Kidney (tissue), 14 donors: ENCODE data around the gene ERICH4. TPM values are rescaled to one million over a fixed set of nuclear protein-coding genes. Genes with fewer than 3 reads are reported as not detected.

ENCODE experiments used
- DNase-seq, 5 donors: peaks; one replicate each; pipeline ENCODE4 v3.0.0-alpha.2; 2013 to 2020
- FAIRE-seq: peaks from 2 replicates; lab custom pipeline; 2012; peaks lifted over from hg19 to GRCh38; lab: Jason Lieb, UNC
- H3K27ac ChIP-seq, 2 donors: one replicate each; pipeline ENCODE4 v1.7.0; 2013; ENCODE audit warnings: low read depth in 2 of 2, low read length in 2 of 2, inconsistent platforms in 1 of 2
- H3K27me3 ChIP-seq: one replicate; pipeline ENCODE4 v1.7.1; 2013; ENCODE audit warnings: low read length, inconsistent platforms; ENCODE audit not compliant: control insufficient read depth, insufficient read depth
- H3K36me3 ChIP-seq, 3 donors: one replicate each; pipeline versions ENCODE4 v1.7.0 to v1.7.1; 2013; ENCODE audit warnings: low read length in 3 of 3, control low read depth in 1 of 3, inconsistent platforms in 1 of 3; ENCODE audit not compliant: insufficient read depth in 3 of 3, control insufficient read depth in 2 of 3
- H3K4me1 ChIP-seq, 3 donors: one replicate each; pipeline versions ENCODE4 v1.7.0 to v1.7.1; 2013; ENCODE audit warnings: low read length in 3 of 3, inconsistent platforms in 1 of 3, low read depth in 1 of 3; ENCODE audit not compliant: control insufficient read depth in 2 of 3, insufficient read depth in 2 of 3
- H3K4me3 ChIP-seq, 3 donors: one replicate each; pipeline versions ENCODE4 v1.7.0 to v1.8.1; 2013; ENCODE audit warnings: low read length in 3 of 3, control low read depth in 1 of 3, inconsistent platforms in 1 of 3
- H3K9ac ChIP-seq, 3 donors: one replicate each; pipeline versions ENCODE4 v1.7.0 to v1.7.1; 2013; ENCODE audit warnings: low read length in 3 of 3, control low read depth in 1 of 3, inconsistent platforms in 1 of 3
- H3K9me3 ChIP-seq, 3 donors: one replicate each; pipeline versions ENCODE4 v1.7.0 to v1.7.1; 2013; ENCODE audit warnings: low read length in 3 of 3, control low read depth in 1 of 3, inconsistent platforms in 1 of 3; ENCODE audit not compliant: control insufficient read depth in 2 of 3, insufficient read depth in 1 of 3
- CTCF ChIP-seq: IDR thresholded peaks from 3 replicates; pipeline ENCODE4 v1.5.1; 2012; ENCODE audit warnings: mild to moderate bottlenecking, moderate library complexity, borderline replicate concordance; ENCODE audit not compliant: insufficient read depth; ENCODE audit errors: extremely low read depth
- intact Hi-C: fragments of 100-400 bp; cut with DNase I; formaldehyde crosslinking; loops from one replicate; pipeline ENCODE4 v1.11.1; 2022
- polyA plus RNA-seq: library from polyadenylated mRNA; stranded (reverse); fragments of 350-450 nt; fragmentation: Illumina TruSeq; extraction: RNeasy Lipid Tissue Mini Kit (QIAGEN cat#74804); gene quantifications from one replicate; pipeline ENCODE4 v1.2.3, GENCODE V29; 2014; ENCODE audit warnings: low read depth, low replicate concordance; ENCODE audit not compliant: insufficient read depth
- total RNA-seq: library from RNA; stranded (reverse); fragmentation: NEBNext Ultra II Directional; extraction: Animal tissue kit (Norgen Biotek cat#: 25700); gene quantifications from one replicate; pipeline ENCODE4 v1.2.1, GENCODE V29; 2021
- donor health status: control.
- donor health status: control.
- donor health status: control.
- donor health status: control.
- donor health status: control.
- donor health status: DM: yes; HTN: yes; CAD: no.
- donor health status: Normal renal cell carcinoma (clear cell type).

ERICH4 gene
- total and polyA plus RNA-seq, 2 donors from 2014 or later = 23.1 TPM; not detected in 1

- peak overlapping the region in 1 of 3 donors; percentile 100 for H3K4me3 ChIP-seq
- peak overlapping the region in 1 of 3 donors; percentile 22 for H3K9ac ChIP-seq
- H3K4me1 ChIP-seq = peaks cover 0 to 25% (median 7%) of the 10 kb centered on the region in 3 donors
- no peaks in the 10 kb centered on the region for H3K9me3 ChIP-seq
- H3K27me3 ChIP-seq = no peaks in the 10 kb centered on the region
- intact Hi-C loops = no loop called here
- H3K36me3 ChIP-seq = peaks cover 0 to 3% (median 0%) of the 10 kb centered on the region in 3 donors
- H3K27ac ChIP-seq = no peak overlapping the region
- TF ChIP-seq CTCF = no peak
- DNase-seq (no peak), FAIRE-seq (no peak)
These were observed 43.9 kb upstream of the ERICH4 start for GRCh38 chr19:41399091-41399490.

DNA sequence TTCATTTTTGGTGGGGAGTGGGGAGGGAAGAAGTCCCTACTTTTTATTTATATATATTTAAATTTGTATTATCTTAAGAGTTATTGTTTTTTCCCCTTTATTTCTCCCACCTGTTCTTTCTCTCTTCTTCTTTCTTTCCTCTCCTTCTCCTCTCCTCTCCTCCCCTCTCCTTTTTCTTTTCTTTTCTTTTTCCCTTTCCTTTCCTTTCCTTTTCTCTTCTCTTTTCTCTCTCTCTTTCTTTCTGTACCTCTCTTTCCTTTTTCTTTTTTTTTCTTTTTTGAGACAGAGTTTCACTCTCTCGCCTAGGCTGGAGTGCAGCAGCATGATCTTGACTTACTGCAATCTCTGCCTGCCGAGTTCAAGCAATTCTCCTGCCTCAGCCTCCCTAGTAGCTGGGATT is 43.4 kb upstream of the ERICH4 start:
- H3K27ac ChIP-seq = no peak overlapping the region
- peaks cover 0 to 3% (median 0%) of the 10 kb centered on the region in 3 donors for H3K36me3 ChIP-seq
- H3K4me1 ChIP-seq = peaks cover 0 to 25% (median 7%) of the 10 kb centered on the region in 3 donors
- no peak overlapping the region for H3K9ac ChIP-seq
- FAIRE-seq (no peak), DNase-seq (no peak)
- H3K4me3 ChIP-seq = no peak overlapping the region
- intact Hi-C loops = no loop called here
- TF ChIP-seq CTCF = no peak
- H3K9me3 ChIP-seq = no peaks in the 10 kb centered on the region
- H3K27me3 ChIP-seq = no peaks in the 10 kb centered on the region

DNA sequence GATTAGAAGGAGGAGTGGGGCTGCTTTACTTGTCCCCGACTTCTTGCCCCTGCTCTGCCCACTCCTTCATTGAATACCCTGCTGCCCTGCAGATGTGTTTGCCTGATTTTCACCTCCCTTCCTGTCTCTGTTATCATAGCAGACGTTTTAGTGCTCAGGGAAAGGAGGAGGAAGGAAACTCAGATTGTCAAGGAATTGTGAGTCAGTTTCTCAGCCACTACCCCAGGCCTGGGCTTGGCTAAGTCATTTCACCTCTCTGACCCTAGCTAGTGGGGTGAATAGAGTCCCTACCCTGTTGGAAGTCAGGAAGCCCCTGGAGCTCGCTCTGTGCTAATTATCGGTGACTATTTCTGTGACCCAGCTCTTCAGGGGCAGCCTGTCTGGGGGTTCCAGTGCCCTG is 41.5 kb upstream of the ERICH4 start:
- no peak for FAIRE-seq

More for the DNA sequence above, 41.5 kb upstream of the ERICH4 start:
- no peak overlapping the region for H3K9ac ChIP-seq
- H3K27me3 ChIP-seq = no peaks in the 10 kb centered on the region
- no peak for DNase-seq
- intact Hi-C loops = no loop called here
- H3K4me3 ChIP-seq = no peak overlapping the region
- H3K36me3 ChIP-seq = peaks cover 0 to 3% (median 0%) of the 10 kb centered on the region in 3 donors
- no peaks in the 10 kb centered on the region for H3K9me3 ChIP-seq
- no peak overlapping the region for H3K27ac ChIP-seq
- peaks cover 0 to 23% (median 7%) of the 10 kb centered on the region in 3 donors for H3K4me1 ChIP-seq
- no peak for TF ChIP-seq CTCF
